HepG2 (cell line): Measurements from ENCODE around the gene CAMKK1. TPM values are rescaled to one million over a fixed set of nuclear protein-coding genes. Genes with fewer than 3 reads are reported as not detected.
A peak's percentile ranks its signal among the peaks of the same experiment; 100 is the strongest.

ENCODE experiments used
- ATAC-seq: fragments of 200-7000 bp; cut with Tn5 transposase; 3 replicates; pipeline ENCODE4 v1.9.1; 2020; ENCODE audit warnings: mild to moderate bottlenecking, moderate library complexity
- BruUV-seq: library from RNA; stranded (reverse); fragments of 400-500 nt; replicated peaks from 2 replicates; lab custom pipeline; 2021; lab: Mats Ljungman, UMichigan
- CTCF ChIA-PET: fragments of 300-600 bp; formaldehyde crosslinking; extraction: SDS; loops from one replicate; lab custom pipeline; 2021; ENCODE audit warnings: low total read pairs, inconsistent platforms, low intra/inter-chr PET ratio; lab: Yijun Ruan, JAX
- POLR2A ChIA-PET: fragments of 350-600 bp; sonication (Branson Sonifier 250); formaldehyde crosslinking; loops from one replicate; lab custom pipeline; 2020; ENCODE audit warnings: antibody characterized with exemption, inconsistent platforms; lab: Yijun Ruan, JAX
- DNase-seq: peaks from one replicate; pipeline ENCODE4 v3.0.0-alpha.2; 2015; ENCODE audit warnings: low spot score
- FAIRE-seq: peaks from 3 replicates; lab custom pipeline; 2011; peaks lifted over from hg19 to GRCh38; lab: Jason Lieb, UNC
- H2AFZ ChIP-seq: one replicate; pipeline ENCODE4 v1.6.1; 2011; ENCODE audit warnings: low read length, inconsistent platforms
- H3K27ac ChIP-seq: fragments of 300-600 bp; 3 replicates; pipeline ENCODE4 v1.8.0; 2011; ENCODE audit warnings: mixed run types, mild to moderate bottlenecking, mixed read lengths, low read length, inconsistent platforms; ENCODE audit not compliant: insufficient read depth; ENCODE audit errors: extremely low read length
- H3K27me3 ChIP-seq, 2 experiments: fragments of 200-600 bp in 1 of 2; 2 replicates in 1 of 2; 3 replicates in 1 of 2; pipeline versions ENCODE4 v1.6.0 to v1.8.0; 2011; ENCODE audit warnings: low read length in 2 of 2, mild to moderate bottlenecking in 2 of 2, moderate library complexity in 2 of 2, inconsistent platforms in 1 of 2; ENCODE audit not compliant: insufficient read depth in 2 of 2, control insufficient read depth in 1 of 2
- H3K36me3 ChIP-seq, 2 experiments: fragments of 200-600 bp in 1 of 2; replicated peaks in 1 of 2; 2 replicates in 1 of 2; 3 replicates in 1 of 2; pipeline versions ENCODE4 v1.5.1 to v1.8.0; 2011; ENCODE audit warnings: low read length in 2 of 2, inconsistent platforms in 1 of 2; ENCODE audit not compliant: insufficient read depth in 2 of 2, control insufficient read depth in 1 of 2
- H3K4me1 ChIP-seq: 2 replicates; pipeline ENCODE4 v1.5.1; 2012; ENCODE audit warnings: low read length, inconsistent platforms; ENCODE audit not compliant: insufficient read depth
- H3K4me2 ChIP-seq: 2 replicates; pipeline ENCODE4 v1.6.0; 2011; ENCODE audit warnings: low read depth, low read length, inconsistent platforms
- H3K4me3 ChIP-seq, 3 experiments: fragments of 200-600 bp in 1 of 3; sonication (generic), shearing (Covaris generic) in 1 of 3; replicated peaks in 1 of 3; 2 replicates each; pipeline ENCODE4 v1.5.1; 2011 to 2016; ENCODE audit warnings: low read length in 3 of 3, inconsistent platforms in 2 of 3, low read depth in 2 of 3, mild to moderate bottlenecking in 2 of 3, control low read depth in 1 of 3, mixed read lengths in 1 of 3; ENCODE audit not compliant: insufficient read depth in 1 of 3
- H3K79me2 ChIP-seq: one replicate; pipeline ENCODE4 v1.6.1; 2011; ENCODE audit warnings: low read length, inconsistent platforms; ENCODE audit not compliant: insufficient read depth
- H3K9ac ChIP-seq: 2 replicates; pipeline ENCODE4 v1.6.0; 2011; ENCODE audit warnings: mild to moderate bottlenecking, low read depth, low read length, inconsistent platforms; ENCODE audit not compliant: insufficient read depth
- H3K9me3 ChIP-seq: 2 replicates; pipeline ENCODE4 v1.5.1; 2012; ENCODE audit warnings: mild to moderate bottlenecking, low read length
- H4K20me1 ChIP-seq: 2 replicates; pipeline ENCODE4 v1.6.0; 2011; ENCODE audit warnings: inconsistent platforms, mild to moderate bottlenecking, low read length, moderate library complexity; ENCODE audit not compliant: insufficient read depth
- ASH2L ChIP-seq: fragments of 300-600, 200-600 bp; sonication (generic); IDR thresholded peaks from 2 replicates; pipeline ENCODE4 v1.7.0; 2017; ENCODE audit warnings: low read depth, mild to moderate bottlenecking, moderate library complexity, mixed read lengths, low read length; ENCODE audit not compliant: insufficient read length
- DR1 ChIP-seq: sonication (generic); formaldehyde crosslinking; IDR thresholded peaks from 2 replicates; pipeline ENCODE4 v1.8.0; 2021; ENCODE audit warnings: mild to moderate bottlenecking, missing genetic modification reagents, inconsistent platforms
- ETV6 ChIP-seq: sonication (generic); formaldehyde crosslinking; conservative IDR thresholded peaks from 2 replicates; pipeline ENCODE4 v1.4.0; 2020; ENCODE audit warnings: missing genetic modification reagents
- FLYWCH1 ChIP-seq: sonication (generic); formaldehyde crosslinking; IDR thresholded peaks from 2 replicates; pipeline ENCODE4 v1.8.1; 2023; ENCODE audit warnings: mild to moderate bottlenecking, missing genetic modification reagents
- FOXM1 ChIP-seq: sonication (generic); formaldehyde crosslinking; IDR thresholded peaks from 2 replicates; pipeline ENCODE4 v1.5.0; 2020; ENCODE audit warnings: missing genetic modification reagents
- HDAC1 ChIP-seq: sonication (generic); formaldehyde crosslinking; IDR thresholded peaks from 2 replicates; pipeline ENCODE4 v1.5.1; 2020; ENCODE audit warnings: mild to moderate bottlenecking, missing genetic modification reagents
- HOXA3 ChIP-seq: sonication (generic); formaldehyde crosslinking; IDR thresholded peaks from 2 replicates; pipeline ENCODE4 v1.5.0; 2020; ENCODE audit warnings: missing genetic modification reagents
- IKZF1 ChIP-seq: fragments of 450-650 bp; IDR thresholded peaks from 2 replicates; pipeline ENCODE4 v1.7.1; 2016
- KDM1A ChIP-seq: IDR thresholded peaks from 2 replicates; pipeline ENCODE4 v1.6.1; 2016; ENCODE audit warnings: missing compliant biosample characterization
- KLF11 ChIP-seq: IDR thresholded peaks from 2 replicates; pipeline ENCODE4 v1.6.1; 2016; ENCODE audit warnings: missing compliant biosample characterization
- MZF1 ChIP-seq: sonication (generic); formaldehyde crosslinking; IDR thresholded peaks from 2 replicates; pipeline ENCODE4 v1.8.1; 2023; ENCODE audit warnings: mild to moderate bottlenecking, missing genetic modification reagents, borderline replicate concordance
- SRSF4 ChIP-seq: fragments of 200-400 bp; formaldehyde crosslinking; IDR thresholded peaks from one replicate; pipeline ENCODE4 v1.6.1; 2018; ENCODE audit warnings: mild to moderate bottlenecking, low read depth, low read length, moderate library complexity; ENCODE audit not compliant: poor library complexity, severe bottlenecking
- WIZ ChIP-seq: sonication (generic); formaldehyde crosslinking; IDR thresholded peaks from 2 replicates; pipeline ENCODE4 v1.5.1; 2020; ENCODE audit warnings: mild to moderate bottlenecking, missing genetic modification reagents
- ZBTB20 ChIP-seq: sonication (generic); formaldehyde crosslinking; IDR thresholded peaks from 2 replicates; pipeline ENCODE4 v1.8.1; 2023; ENCODE audit warnings: missing genetic modification reagents, low read depth, mild to moderate bottlenecking, borderline replicate concordance
- ZNF550 ChIP-seq: sonication (generic); formaldehyde crosslinking; IDR thresholded peaks from 2 replicates; pipeline ENCODE4 v1.4.0; 2020; ENCODE audit warnings: mild to moderate bottlenecking, missing genetic modification reagents, borderline replicate concordance
- ZNF747 ChIP-seq: sonication (generic); formaldehyde crosslinking; IDR thresholded peaks from 2 replicates; pipeline ENCODE4 v1.8.1; 2023; ENCODE audit warnings: missing genetic modification reagents, mild to moderate bottlenecking, borderline replicate concordance
- ZNF792 ChIP-seq: IDR thresholded peaks from 2 replicates; pipeline ENCODE4 v1.6.1; 2016
- ZNF839 ChIP-seq: sonication (generic); formaldehyde crosslinking; IDR thresholded peaks from 2 replicates; pipeline ENCODE4 v1.4.0; 2020; ENCODE audit warnings: missing genetic modification reagents, mild to moderate bottlenecking, borderline replicate concordance
- WGBS: methylation state at CpG from one replicate; pipeline ENCODE4 v1.1.6; 2017; ENCODE audit warnings: low lambda C conversion rate; 5-methylcytosine and 5-hydroxymethylcytosine counted together
- in situ Hi-C: cut with HindIII; loops from 2 replicates; pipeline ENCODE4 v1.10.0; 2017; ENCODE audit warnings: low pct_unique_long_range_greater_than_20kb; ENCODE audit not compliant: extremely low pct_ligation_motif_present
- intact Hi-C: fragments of 100-400 bp; cut with micrococcal nuclease; formaldehyde crosslinking; loops from one replicate; pipeline ENCODE4 v1.10.0; 2022; ENCODE audit not compliant: unreplicated experiment
- polyA plus RNA-seq, 8 experiments: library from polyadenylated mRNA; depleted of rRNA in 3 of 8; stranded (reverse) in 7 of 8; unstranded in 1 of 8; fragments of >200 nt; fragmentation: Illumina TruSeq in 4 of 8; extraction: Trizol in 4 of 8; gene quantifications; 2 replicates each; pipeline versions ENCODE4 v1.2.1 to v1.2.3, GENCODE V29; 2011 to 2016; ENCODE audit warnings: low read depth in 4 of 8, missing spikeins in 1 of 8, mixed read lengths in 1 of 8; ENCODE audit not compliant: insufficient read depth in 1 of 8
- total RNA-seq, 5 experiments: library from RNA; depleted of rRNA; stranded (reverse); fragments of >200 nt; fragmentation: Illumina TruSeq; extraction: Trizol; gene quantifications; 2 replicates each; pipeline ENCODE4 v1.2.3, GENCODE V29; 2016; ENCODE audit warnings: low read depth in 1 of 5
- TF ChIP-seq, protein P1 (sequence below): sonication (generic); formaldehyde crosslinking; IDR thresholded peaks from 2 replicates; pipeline ENCODE4 v1.8.0; 2022; ENCODE audit warnings: mild to moderate bottlenecking, missing genetic modification reagents, moderate library complexity
- TF ChIP-seq, protein P2 (sequence below): sonication (generic); IDR thresholded peaks from 2 replicates; pipeline ENCODE4 v1.6.1; 2016; ENCODE audit warnings: low read depth, borderline replicate concordance
- TF ChIP-seq, protein P3 (sequence below): sonication (generic); formaldehyde crosslinking; IDR thresholded peaks from 2 replicates; pipeline ENCODE4 v1.4.0; 2020; ENCODE audit warnings: mild to moderate bottlenecking, missing genetic modification reagents

Gene CAMKK1
- total and polyA plus RNA-seq, 2 of the 13 experiments (the other 11 are each of a cell fraction or from before 2014, with no cell fraction given) = 1.5 to 1.6 TPM

DNA sequence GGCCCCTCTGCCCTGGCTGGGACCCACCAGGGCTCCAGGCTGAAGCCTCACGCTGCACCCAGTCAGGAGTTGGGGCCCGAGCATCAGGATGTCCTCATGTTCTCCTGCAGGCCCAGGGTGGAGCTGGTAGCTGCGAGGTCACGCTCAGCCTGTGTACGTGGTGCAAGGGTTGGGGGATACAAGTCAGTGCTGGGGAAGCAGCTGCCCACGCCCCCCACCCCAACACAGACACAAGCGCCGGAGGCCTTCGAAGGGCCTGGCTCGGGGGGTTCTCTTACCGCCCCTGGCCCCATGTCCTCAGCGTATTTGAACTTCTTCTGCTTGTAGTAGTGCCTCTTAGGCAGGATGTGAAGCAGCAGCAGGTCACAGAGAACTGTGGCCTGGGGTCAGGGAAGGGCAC, 4.9 kb upstream of the CAMKK1 start (continued):
- TF ChIP-seq, protein P1, sequence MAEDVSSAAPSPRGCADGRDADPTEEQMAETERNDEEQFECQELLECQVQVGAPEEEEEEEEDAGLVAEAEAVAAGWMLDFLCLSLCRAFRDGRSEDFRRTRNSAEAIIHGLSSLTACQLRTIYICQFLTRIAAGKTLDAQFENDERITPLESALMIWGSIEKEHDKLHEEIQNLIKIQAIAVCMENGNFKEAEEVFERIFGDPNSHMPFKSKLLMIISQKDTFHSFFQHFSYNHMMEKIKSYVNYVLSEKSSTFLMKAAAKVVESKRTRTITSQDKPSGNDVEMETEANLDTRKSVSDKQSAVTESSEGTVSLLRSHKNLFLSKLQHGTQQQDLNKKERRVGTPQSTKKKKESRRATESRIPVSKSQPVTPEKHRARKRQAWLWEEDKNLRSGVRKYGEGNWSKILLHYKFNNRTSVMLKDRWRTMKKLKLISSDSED (CRISPR knock-in tag) = no peak
- TF ChIP-seq HDAC1 (CRISPR knock-in tag) (no peak), ZNF839 (CRISPR knock-in tag) (no peak)

DNA sequence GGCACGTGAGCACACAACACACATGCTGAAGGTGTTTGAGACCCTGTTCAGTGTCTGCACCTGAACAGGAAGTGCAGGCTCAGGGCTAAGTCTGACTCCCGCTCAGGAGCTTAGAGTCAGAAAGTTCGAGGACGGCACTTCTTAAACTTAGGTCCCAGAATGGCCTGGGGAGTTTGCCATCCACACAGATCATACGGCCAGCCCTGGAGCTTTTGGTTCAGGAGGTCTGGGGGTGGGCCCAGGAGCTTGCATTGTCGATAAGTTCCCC, 4.0 kb upstream of the CAMKK1 start:
- in situ Hi-C loops (no loop called here), intact Hi-C loops (no loop called here)
- Histone ChIP-seq H3K9me3 (no peaks in the 10 kb centered on the region), H2AFZ (no peak overlapping the region), H3K36me3 (no peaks in the 10 kb centered on the region), H4K20me1 (no peaks in the 10 kb centered on the region), H3K4me3 (no peak overlapping the region; a peak in 1 of 6 replicates), H3K4me2 (peak overlapping the region; percentile 35; the same call in 1 of the 2 replicates), H3K4me1 (peaks cover 28% of the 10 kb centered on the region), H3K79me2 (no peaks in the 10 kb centered on the region), H3K27ac (no peak overlapping the region), H3K9ac (no peak overlapping the region), H3K27me3 (peaks cover 0 to 19% of the 10 kb centered on the region in 2 experiments; a peak in 3 of 5 replicates)
- ATAC-seq = no peak
- CTCF ChIA-PET = no interaction called here
- BruUV-seq = no TSS peak
- FAIRE-seq = no peak
- POLR2A ChIA-PET = no interaction called here
- no peak for DNase-seq
- 8% methylated on average over 2 of the region's 6 CpGs for WGBS
- TF ChIP-seq HOXA3 (CRISPR knock-in tag) (no peak), SRSF4 (no peak), KDM1A (CRISPR knock-in tag) (no peak), IKZF1 (no peak), WIZ (CRISPR knock-in tag) (no peak), ASH2L (no peak), ZBTB20 (CRISPR knock-in tag) (no peak), FLYWCH1 (no peak), DR1 (no peak), MZF1 (CRISPR knock-in tag) (no peak), ZNF550 (CRISPR knock-in tag) (no peak), ETV6 (CRISPR knock-in tag) (no peak), ZNF792 (no peak), FOXM1 (CRISPR knock-in tag) (no peak), KLF11 (no peak), ZNF747 (CRISPR knock-in tag) (no peak)
- TF ChIP-seq, protein P2, sequence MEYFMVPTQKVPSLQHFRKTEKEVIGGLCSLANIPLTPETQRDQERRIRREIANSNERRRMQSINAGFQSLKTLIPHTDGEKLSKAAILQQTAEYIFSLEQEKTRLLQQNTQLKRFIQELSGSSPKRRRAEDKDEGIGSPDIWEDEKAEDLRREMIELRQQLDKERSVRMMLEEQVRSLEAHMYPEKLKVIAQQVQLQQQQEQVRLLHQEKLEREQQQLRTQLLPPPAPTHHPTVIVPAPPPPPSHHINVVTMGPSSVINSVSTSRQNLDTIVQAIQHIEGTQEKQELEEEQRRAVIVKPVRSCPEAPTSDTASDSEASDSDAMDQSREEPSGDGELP = no peak
- TF ChIP-seq, protein P3, sequence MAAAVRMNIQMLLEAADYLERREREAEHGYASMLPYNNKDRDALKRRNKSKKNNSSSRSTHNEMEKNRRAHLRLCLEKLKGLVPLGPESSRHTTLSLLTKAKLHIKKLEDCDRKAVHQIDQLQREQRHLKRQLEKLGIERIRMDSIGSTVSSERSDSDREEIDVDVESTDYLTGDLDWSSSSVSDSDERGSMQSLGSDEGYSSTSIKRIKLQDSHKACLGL = no peak
